Endothelial cell of umbilical vein (primary cell): ENCODE results near the gene RTN4. TPM values are rescaled to one million over a fixed set of nuclear protein-coding genes. Genes with fewer than 3 reads are reported as not detected.

Experiments
- BruUV-seq: library from RNA; stranded (reverse); fragments of 400-500 nt; replicated peaks from 2 replicates; lab custom pipeline; 2021; lab: Mats Ljungman, UMichigan
- CTCF ChIA-PET: fragments of 300-600, 350-600 bp; sonication (Branson Sonifier 250); formaldehyde crosslinking; loops from one replicate; lab custom pipeline; 2021; ENCODE audit warnings: antibody characterized with exemption, inconsistent platforms; lab: Charles Lee
- POLR2A ChIA-PET: fragments of 300-600, 350-600 bp; sonication (Branson Sonifier 250); formaldehyde crosslinking; loops from one replicate; lab custom pipeline; 2021; ENCODE audit warnings: antibody characterized with exemption, inconsistent platforms; lab: Charles Lee
- DNase-seq: peaks from one replicate; pipeline ENCODE4 v3.0.0-alpha.2; 2011; ENCODE audit warnings: low read depth, low spot score
- FAIRE-seq: peaks from 2 replicates; lab custom pipeline; 2011; peaks lifted over from hg19 to GRCh38; lab: Jason Lieb, UNC
- H2AFZ ChIP-seq: 2 replicates; pipeline ENCODE4 v1.6.0; 2012; ENCODE audit warnings: low read depth, low read length, control low read depth, inconsistent platforms
- H3K27ac ChIP-seq: 2 replicates; pipeline ENCODE4 v1.5.1; 2011; ENCODE audit warnings: low read depth, mild to moderate bottlenecking, control low read depth, low read length, moderate library complexity; ENCODE audit not compliant: insufficient read depth
- H3K27me3 ChIP-seq, 2 experiments: 2 replicates each; pipeline versions ENCODE4 v1.6.0 to v1.6.1; 2011; ENCODE audit warnings: low read length in 2 of 2, mixed read lengths in 1 of 2; ENCODE audit not compliant: control insufficient read depth in 2 of 2, insufficient read depth in 2 of 2
- H3K36me3 ChIP-seq, 2 experiments: 2 replicates in 1 of 2; 3 replicates in 1 of 2; pipeline ENCODE4 v1.5.1; 2011; ENCODE audit warnings: low read length in 2 of 2, mild to moderate bottlenecking in 1 of 2, moderate library complexity in 1 of 2; ENCODE audit not compliant: control insufficient read depth in 2 of 2, insufficient read depth in 2 of 2; ENCODE audit errors: extremely low read depth in 1 of 2
- H3K4me1 ChIP-seq: 3 replicates; pipeline ENCODE4 v1.5.1; 2011; ENCODE audit warnings: mild to moderate bottlenecking, low read length; ENCODE audit not compliant: control insufficient read depth, insufficient read depth; ENCODE audit errors: extremely low read depth
- H3K4me2 ChIP-seq: 2 replicates; pipeline ENCODE4 v1.6.1; 2011; ENCODE audit warnings: low read length, control low read depth, mixed read lengths; ENCODE audit not compliant: insufficient read depth
- H3K4me3 ChIP-seq, 3 experiments: fragments of 200-600 bp in 1 of 3; sonication (generic), shearing (Covaris generic) in 1 of 3; replicated peaks in 1 of 3; 2 replicates each; pipeline ENCODE4 v1.5.1; 2011 to 2016; ENCODE audit warnings: control low read depth in 3 of 3, low read length in 3 of 3, mild to moderate bottlenecking in 2 of 3, inconsistent platforms in 1 of 3, low read depth in 1 of 3, moderate library complexity in 1 of 3; ENCODE audit not compliant: insufficient read depth in 1 of 3
- H3K79me2 ChIP-seq: 2 replicates; pipeline ENCODE4 v1.6.0; 2012; ENCODE audit warnings: low read length, inconsistent platforms; ENCODE audit not compliant: control insufficient read depth, insufficient read depth
- H3K9ac ChIP-seq: replicated peaks from 2 replicates; pipeline ENCODE3; 2011; ENCODE audit warnings: low read length, control low read depth; ENCODE audit not compliant: insufficient read depth; ENCODE audit errors: extremely low read depth
- H3K9me1 ChIP-seq: replicated peaks from 3 replicates; pipeline ENCODE4 v1.6.0; 2011; ENCODE audit warnings: mild to moderate bottlenecking, low read length; ENCODE audit not compliant: control insufficient read depth, insufficient read depth; ENCODE audit errors: extremely low read depth
- H3K9me3 ChIP-seq: replicated peaks from 2 replicates; pipeline ENCODE4 v1.5.1; 2012; ENCODE audit warnings: low read length, inconsistent platforms; ENCODE audit not compliant: control insufficient read depth, insufficient read depth
- H4K20me1 ChIP-seq: replicated peaks from 2 replicates; pipeline ENCODE3; 2011; ENCODE audit warnings: mild to moderate bottlenecking, low read length; ENCODE audit not compliant: control insufficient read depth, insufficient read depth; ENCODE audit errors: extremely low read depth
- EZH2 ChIP-seq: IDR thresholded peaks from 2 replicates; pipeline ENCODE4 v1.6.1; 2012; ENCODE audit warnings: borderline replicate concordance, low read depth, mild to moderate bottlenecking, moderate library complexity, low read length, inconsistent platforms; ENCODE audit not compliant: severe bottlenecking
- FOS ChIP-seq: IDR thresholded peaks from 2 replicates; pipeline ENCODE4 v1.6.1; 2011; ENCODE audit warnings: mild to moderate bottlenecking, low read length, moderate library complexity, borderline replicate concordance; ENCODE audit not compliant: insufficient read depth
- GATA2 ChIP-seq: IDR thresholded peaks from 2 replicates; pipeline ENCODE4 v1.7.0; 2011; ENCODE audit warnings: low read depth, mild to moderate bottlenecking, moderate library complexity, mixed read lengths, low read length; ENCODE audit not compliant: insufficient read length, insufficient read depth
- MYC ChIP-seq: IDR thresholded peaks from one replicate; pipeline ENCODE4 v1.6.1; 2011; ENCODE audit warnings: mild to moderate bottlenecking, low read depth, low read length
- POLR2AphosphoS5 ChIP-seq: IDR thresholded peaks from 2 replicates; pipeline ENCODE4 v1.6.1; 2012; ENCODE audit warnings: low read depth, mild to moderate bottlenecking, control low read depth, low read length, moderate library complexity; ENCODE audit not compliant: insufficient read depth
- dilution Hi-C: fragments of 300-500 bp; cut with MboI; formaldehyde crosslinking; loops from one replicate; pipeline ENCODE4 v1.15.0; 2019; ENCODE audit warnings: low sequenced_read_pairs; ENCODE audit not compliant: extremely low pct_ligation_motif_present
- intact Hi-C: fragments of 100-400 bp; cut with micrococcal nuclease; formaldehyde crosslinking; loops from one replicate; pipeline ENCODE4 v1.10.0; 2022
- polyA plus RNA-seq, 4 experiments: library from polyadenylated mRNA; depleted of rRNA in 3 of 4; stranded (reverse) in 3 of 4; unstranded in 1 of 4; fragments of >200 nt; gene quantifications; 2 replicates each; pipeline versions ENCODE4 v1.2.1 to v1.2.3, GENCODE V29; 2011 to 2012; ENCODE audit warnings: missing spikeins in 1 of 4
- total RNA-seq: library from RNA; stranded (reverse); gene quantifications from 2 replicates; pipeline ENCODE4 v1.2.3, GENCODE V29; 2021
- TF ChIP-seq, protein P1 (sequence below): IDR thresholded peaks from 2 replicates; pipeline ENCODE4 v1.6.1; 2011; ENCODE audit not compliant: insufficient read depth, insufficient read length

RTN4 gene
- total and polyA plus RNA-seq, 2 donors (not counting 3 experiments of a cell fraction or from before 2014, with no cell fraction given), result 253 to 486 TPM

DNA sequence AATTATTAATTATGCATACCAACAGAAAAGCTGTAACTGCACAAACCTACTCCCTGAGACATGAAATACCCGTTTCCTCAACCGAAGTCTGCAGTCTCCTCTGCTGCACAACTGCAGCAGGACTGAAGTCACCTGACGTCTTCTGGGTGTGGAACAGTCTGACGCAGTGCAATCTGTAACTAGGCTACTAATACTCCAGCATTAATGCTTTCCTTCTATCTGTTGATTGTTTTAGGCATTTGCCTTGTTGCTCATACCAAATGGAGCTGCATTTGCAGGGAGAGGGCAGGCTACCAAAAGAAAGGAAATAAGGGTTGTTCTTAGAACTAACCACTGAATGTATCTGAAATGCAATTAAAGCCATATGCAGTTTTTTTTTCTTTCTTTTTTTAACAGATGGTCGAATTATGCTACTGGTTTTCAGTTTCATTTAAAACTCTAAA lies 40.1 kb downstream of the RTN4 start:
- peaks cover 25% of the 10 kb centered on the region for H3K4me1 ChIP-seq
- dilution Hi-C loops (no loop called here), intact Hi-C loops (no loop called here)
- CTCF ChIA-PET, result interaction anchor here (0.8 to 1.9 kb wide), 6 partner anchors 10 to 485 kb away, joined by 3 to 7 read pairs (median 4); no protein-coding TSS in a partner anchor
- H3K9me1 ChIP-seq, result no peaks in the 10 kb centered on the region
- H3K27ac ChIP-seq, result no peak overlapping the region
- POLR2A ChIA-PET, result interaction anchor here (0.6 kb wide), 1 partner anchor 32 kb away, joined by 3 read pairs; no protein-coding TSS in a partner anchor
- H3K27me3 ChIP-seq, result no peaks in the 10 kb centered on the region
- H3K4me3 ChIP-seq, result no peak overlapping the region
- peaks cover 100% of the 10 kb centered on the region for H3K79me2 ChIP-seq
- H3K4me2 ChIP-seq, result no peak overlapping the region
- peaks cover 53% of the 10 kb centered on the region for H4K20me1 ChIP-seq
- BruUV-seq, result no TSS peak
- no peak for FAIRE-seq
- H2AFZ ChIP-seq, result no peak overlapping the region
- H3K9ac ChIP-seq, result no peak overlapping the region
- no peaks in the 10 kb centered on the region for H3K9me3 ChIP-seq
- no peak for DNase-seq
- TF ChIP-seq POLR2AphosphoS5 (no peak), FOS (no peak), GATA2 (no peak), MYC (no peak)
- no peaks in the 10 kb centered on the region for H3K36me3 ChIP-seq

DNA sequence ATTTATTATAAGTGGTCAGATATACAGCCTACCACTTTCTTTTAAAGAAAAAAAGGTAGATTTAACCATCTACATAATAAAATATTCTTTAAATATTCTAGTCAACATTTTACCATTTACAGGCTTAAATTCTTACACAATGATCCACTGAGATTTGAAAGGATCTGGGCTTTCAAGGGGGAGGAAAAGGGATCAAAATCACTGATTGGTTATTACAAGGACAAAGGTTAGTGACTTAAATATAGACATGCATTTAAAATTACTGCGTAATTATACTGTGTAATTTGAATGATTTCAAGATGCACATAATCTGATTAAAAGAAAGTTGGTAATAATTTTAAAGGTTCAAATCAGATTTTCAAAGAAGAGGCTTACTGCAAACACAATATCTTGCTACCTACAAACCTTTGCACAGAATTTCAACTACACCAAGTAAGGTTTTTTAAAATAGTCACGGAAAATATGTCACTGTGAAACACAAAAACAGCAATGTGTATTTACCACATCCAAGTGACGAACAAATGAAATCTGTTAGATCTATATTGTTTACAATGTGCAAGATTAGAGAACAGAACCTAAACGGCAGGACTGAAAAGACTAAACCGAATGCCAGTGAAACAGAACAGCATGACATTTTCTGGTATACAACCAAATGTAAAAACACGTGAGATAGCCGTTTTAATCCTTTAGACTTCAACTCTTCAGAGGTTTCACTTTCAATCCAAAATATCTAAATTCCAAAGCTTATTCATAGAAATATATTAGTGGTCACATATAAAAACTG lies 40.8 kb downstream of the RTN4 start:
- Histone ChIP-seq H3K4me3 (no peak overlapping the region), H4K20me1 (peaks cover 53% of the 10 kb centered on the region), H3K9ac (no peak overlapping the region), H3K9me1 (no peaks in the 10 kb centered on the region), H3K79me2 (peaks cover 100% of the 10 kb centered on the region), H2AFZ (no peak overlapping the region), H3K36me3 (no peaks in the 10 kb centered on the region), H3K9me3 (no peaks in the 10 kb centered on the region), H3K4me1 (peaks cover 21% of the 10 kb centered on the region), H3K27me3 (no peaks in the 10 kb centered on the region), H3K27ac (no peak overlapping the region), H3K4me2 (no peak overlapping the region)
- DNase-seq (no peak), FAIRE-seq (no peak)
- TF ChIP-seq FOS (no peak), EZH2 (no peak)
- TF ChIP-seq, protein P1, sequence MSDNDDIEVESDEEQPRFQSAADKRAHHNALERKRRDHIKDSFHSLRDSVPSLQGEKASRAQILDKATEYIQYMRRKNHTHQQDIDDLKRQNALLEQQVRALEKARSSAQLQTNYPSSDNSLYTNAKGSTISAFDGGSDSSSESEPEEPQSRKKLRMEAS, result no peak
- CTCF ChIA-PET, result interaction anchor here (1.2 to 1.9 kb wide), 5 partner anchors 31 to 486 kb away, joined by 3 to 6 read pairs (median 4); no protein-coding TSS in a partner anchor
- POLR2A ChIA-PET, result no interaction called here
- dilution Hi-C loops, result no loop called here
- intact Hi-C loops, result no loop called here
- BruUV-seq, result no TSS peak
